Measurements from ENCODE around the gene RNF32.
"Not testable (repeated sequence)": the region's sequence is repeated elsewhere in the genome, so short reads cannot be mapped to it uniquely, and the experiment has no call there.

Gene RNF32

DNA sequence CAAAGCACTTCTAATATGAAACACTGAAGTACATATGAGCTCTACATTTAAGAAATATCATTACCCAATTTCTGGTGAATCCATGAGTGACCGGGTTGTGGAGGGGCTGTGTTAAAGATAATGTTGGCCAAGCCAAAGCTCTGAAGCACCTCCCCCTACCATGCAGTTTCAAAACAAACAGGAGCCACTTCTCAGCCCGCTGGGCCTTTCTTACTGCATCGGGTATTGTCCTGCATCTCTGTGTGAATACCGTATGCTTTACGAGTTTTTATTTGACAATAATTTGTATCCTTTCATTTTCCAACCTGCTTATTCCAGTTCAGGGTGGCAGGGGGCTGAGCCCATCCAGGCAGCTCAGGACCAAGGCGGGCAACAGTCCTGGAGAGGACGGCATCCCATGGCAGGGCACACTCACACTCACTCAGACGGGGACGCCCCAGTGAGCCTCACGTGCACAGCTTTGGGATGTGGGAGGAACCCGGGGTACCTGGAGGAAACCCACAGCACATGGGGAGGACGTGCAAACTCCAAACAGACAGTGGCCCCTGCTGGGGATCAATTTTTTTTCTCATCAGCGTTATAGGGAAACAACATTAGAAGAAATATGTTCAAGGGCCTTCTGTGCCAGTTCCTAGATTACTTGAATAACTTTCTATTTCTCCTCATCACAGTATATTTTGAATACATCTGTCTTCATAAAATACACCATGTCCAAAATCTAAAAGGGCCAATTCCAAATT is 1.9 kb downstream of the RNF32 start:
- no peak for DNase-seq

- DNase-seq = not testable (repeated sequence)
Measured at GRCh38 chr7:156647330-156647729, 6.8 kb downstream of the RNF32 start.

DNA sequence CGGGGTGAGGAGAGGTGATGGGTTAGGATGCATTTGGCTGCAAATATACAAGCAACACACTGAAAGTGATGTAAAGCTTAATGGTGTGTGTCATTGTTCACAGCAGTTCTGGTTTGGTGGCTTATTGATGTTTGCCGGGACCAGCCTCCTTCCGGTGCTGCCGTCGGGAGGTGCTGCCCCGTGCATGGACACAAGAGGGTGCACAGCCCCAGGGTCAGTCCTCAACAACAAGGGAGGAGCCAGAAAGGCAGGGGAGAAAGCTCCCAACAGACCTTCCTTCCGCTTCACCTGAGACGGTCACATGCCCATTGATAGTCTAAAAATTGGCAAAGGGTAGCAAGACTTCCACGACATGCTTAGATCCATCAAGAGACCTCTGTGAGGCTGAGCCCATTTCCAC is 9.5 kb downstream of the RNF32 start:
- no peak for DNase-seq

GRCh38 chr7:156651474-156651873 is 10.9 kb downstream of the RNF32 start:
- DNase-seq = no peak

DNA sequence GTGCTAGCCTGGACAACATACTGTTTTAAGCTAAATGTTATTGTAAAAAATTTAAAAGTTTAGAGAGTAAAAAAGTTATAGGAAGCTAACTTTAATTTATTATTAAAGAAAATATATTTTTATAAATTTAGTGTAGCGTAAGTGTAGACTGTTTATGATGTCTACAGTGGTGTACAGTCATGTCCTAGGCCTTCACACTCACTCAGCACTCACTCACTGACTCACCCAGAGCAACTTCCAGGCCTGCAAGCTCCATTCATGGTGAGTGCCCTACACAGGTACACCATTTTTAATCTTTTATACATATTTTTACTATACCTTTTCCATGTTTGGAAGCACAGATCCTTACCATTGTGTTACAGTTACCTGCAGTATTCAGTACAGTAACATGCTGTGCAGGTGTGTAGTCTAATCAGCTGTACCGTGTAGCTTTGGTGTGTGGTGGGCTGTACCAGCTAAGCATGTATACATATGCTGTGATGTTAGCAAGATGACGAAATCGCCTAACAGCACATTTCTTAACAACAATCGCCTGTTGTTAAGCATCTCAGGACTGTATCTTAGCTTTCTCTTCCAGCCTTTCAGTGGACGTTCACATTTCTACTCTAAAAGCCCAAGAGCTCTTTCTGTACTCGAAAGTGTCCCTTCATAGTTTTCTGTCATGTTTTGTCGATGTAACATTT is 12.5 kb downstream of the RNF32 start:
- DNase-seq = no peak

GRCh38 chr7:156654511-156655234 is 14.1 kb downstream of the RNF32 start:
- DNase-seq = no peak

- no peak for DNase-seq
Measured at GRCh38 chr7:156655251-156655650, 14.7 kb downstream of the RNF32 start.

DNA sequence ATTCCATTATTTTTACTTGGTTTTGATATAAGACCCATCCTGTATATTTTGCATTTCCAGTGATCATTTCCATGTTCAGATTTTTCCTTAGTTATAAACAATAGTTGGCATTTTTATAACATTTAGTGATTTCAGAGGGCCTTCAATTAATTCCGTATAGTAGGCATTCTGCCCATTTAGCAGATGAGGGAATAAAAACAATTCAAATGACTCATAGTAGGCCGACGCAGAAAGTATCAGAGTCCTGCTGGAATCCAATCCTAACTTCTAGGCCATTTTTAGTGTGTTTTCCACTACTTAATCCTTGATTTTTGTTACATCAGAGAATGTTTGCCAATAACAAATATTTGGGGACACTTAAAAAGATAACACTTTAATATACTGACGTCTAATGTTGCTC is 15.4 kb downstream of the RNF32 start:
- no peak for DNase-seq

DNA sequence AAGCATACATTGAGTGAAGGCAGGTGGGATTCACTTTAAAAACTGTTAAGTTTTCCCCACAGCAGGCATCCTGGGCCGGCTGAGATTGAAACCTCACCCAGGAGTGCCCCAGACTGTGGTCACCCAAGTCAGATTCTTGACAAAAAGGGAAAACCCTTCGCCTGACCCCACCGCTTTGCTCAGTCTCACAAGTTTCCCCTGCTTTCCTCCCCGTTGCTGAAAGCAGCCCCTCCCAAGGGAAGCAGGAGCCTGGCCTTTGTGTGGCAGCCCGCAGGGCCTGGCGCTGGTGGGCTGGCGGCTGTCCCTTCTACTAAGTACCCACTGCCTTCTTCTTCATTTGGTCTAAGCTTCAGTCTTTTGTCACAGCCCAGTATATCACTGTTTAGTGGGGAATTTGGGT is 16.0 kb downstream of the RNF32 start:
- DNase-seq = no peak

DNA sequence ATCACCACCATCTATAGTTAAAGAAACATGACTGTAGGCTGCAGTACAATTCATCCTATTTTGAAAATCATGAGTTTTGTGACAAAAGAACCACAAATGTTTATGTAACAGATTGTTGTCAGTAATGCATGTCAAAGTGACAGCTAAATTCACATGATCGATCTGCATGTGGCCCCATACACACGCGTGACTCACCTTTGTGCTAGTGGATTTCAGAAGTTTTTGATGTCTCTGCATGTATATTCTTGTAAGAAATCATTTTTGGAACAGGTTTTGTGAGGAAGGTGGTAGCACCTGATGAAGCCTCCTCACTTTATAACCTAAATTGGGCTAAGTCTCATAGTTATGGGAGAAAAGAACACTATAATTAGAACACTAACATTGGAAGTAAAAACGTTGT is 17.1 kb downstream of the RNF32 start:
- no peak for DNase-seq

DNA sequence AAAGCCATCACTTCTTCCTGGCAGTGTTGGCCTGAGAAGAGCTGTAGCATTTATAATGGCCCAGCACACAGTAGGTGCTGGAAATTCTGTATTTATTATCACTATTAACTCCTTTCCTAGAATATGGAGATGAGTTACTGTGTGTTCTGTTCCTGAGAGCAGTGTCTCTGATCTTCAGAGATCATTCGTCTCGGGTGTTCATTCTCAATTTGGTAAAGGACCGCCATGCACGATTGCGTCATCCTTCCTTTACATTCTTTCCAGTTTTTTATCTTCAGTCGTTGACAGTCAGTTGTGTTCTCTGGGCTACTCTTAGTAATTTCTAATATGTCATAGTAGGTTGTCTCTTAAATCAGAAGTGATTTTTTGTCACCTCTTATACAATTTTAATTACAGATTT is 18.6 kb downstream of the RNF32 start:
- no peak for DNase-seq

DNA sequence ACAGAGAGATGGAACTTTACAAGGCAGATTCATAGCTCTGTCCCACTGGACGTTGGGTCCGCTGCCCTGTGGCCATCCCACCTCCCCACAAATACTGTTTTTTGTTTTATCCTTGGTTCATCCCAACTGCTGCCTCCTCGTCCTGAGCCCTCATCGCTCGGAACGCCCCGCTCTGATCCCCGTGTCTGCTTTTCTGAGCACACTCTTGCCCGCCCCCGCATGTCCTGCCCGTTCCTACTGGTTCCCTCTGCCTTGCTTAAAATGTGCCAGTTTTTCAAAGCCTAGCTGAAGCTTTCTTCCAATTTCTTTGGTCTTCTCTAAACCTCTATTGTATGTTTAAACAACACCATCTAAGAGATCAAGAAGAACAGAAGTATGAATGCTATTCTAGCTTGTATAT is 19.4 kb downstream of the RNF32 start:
- DNase-seq = no peak

DNA sequence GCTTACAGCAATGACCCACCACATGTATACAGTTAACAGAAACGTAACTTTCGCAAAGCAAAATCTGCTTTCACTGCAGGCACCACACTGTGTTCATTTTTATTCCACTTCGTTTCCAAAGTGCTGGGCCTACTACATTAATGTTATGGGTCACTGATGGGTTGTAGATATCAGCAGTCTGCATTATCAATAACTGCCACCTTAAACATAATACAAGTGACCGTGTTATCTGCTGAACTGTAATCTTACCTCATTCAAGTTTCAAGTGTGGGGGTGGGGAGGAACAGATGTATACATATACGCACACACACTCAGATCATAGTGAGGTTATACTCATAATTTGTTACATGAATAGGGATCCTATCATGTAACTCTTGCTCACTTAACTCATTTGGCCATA is 21.1 kb downstream of the RNF32 start:
- no peak for DNase-seq

DNA sequence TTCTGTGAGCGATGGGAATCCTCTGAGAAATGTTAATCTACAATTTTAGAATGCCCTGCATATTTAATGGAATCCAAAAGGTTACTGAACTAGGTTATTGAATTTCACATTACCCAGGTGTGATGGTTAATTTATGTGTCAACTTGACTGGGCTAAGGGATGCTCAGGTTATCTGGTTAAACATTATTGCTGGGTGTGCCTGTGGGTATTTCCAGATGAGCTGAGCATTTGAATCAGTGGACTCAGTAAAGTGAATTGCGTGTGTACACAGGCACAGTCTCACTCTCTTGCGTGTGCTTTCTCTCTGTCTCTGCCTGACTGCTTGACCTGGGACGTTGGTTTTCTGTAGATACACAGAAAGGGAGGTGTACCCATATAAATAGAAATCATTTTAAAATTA is 21.7 kb downstream of the RNF32 start:
- DNase-seq = no peak

- DNase-seq = no peak
Measured at GRCh38 chr7:156665101-156665500, 24.5 kb downstream of the RNF32 start.

- DNase-seq = no peak
Measured at GRCh38 chr7:156666368-156667109, 26.0 kb downstream of the RNF32 start.

- DNase-seq = no peak
Measured at GRCh38 chr7:156667110-156667426, 26.5 kb downstream of the RNF32 start.

GRCh38 chr7:156668130-156668741 is 27.7 kb downstream of the RNF32 start:
- no peak for DNase-seq

- DNase-seq = no peak
Measured at GRCh38 chr7:156669035-156669828, 28.7 kb downstream of the RNF32 start.

DNA sequence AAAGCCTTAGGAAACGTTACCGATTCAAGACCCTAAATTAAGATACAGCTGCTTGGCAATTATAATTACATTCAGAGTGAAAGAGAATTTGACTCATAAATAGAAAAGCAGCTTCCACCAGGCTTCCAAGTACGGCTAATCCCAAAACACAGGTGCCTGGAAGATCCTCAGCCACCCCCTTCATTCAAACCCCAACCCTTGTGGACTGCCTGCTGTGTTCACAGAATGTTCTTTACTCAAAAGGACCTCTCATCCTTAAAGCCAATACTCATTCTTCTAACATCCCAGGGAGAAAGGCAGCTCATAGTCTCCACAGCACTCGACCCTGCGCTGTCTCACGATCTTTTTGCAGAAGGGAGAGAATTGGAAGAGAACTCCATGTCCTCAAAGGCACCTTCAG is 32.9 kb downstream of the RNF32 start:
- no peak for DNase-seq

DNA sequence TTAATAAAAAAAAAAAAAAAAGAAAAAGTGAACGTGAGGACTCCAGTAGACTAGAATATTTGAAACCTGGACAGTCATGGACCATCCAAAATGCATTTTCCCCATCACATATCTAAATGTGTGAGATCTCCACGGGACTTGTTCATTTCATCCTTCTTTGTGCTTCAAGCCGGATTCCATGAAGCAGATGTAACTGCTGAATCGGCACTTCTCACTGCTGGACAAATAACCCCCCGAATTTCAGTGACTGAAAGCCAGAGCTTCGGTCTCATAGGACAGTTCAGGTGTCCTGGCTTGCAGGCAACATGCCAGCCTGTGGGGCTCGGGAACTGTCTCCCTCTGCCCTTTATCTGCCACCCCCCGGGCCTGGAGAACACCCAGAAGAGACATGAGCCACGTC is 33.3 kb downstream of the RNF32 start:
- DNase-seq = no peak

- DNase-seq = no peak
Measured at GRCh38 chr7:156675721-156676120, 35.1 kb downstream of the RNF32 start.
